Femur (tissue), 1 donor: ENCODE data around the gene EMD.

Experiments
- DNase-seq: peaks from one replicate; pipeline ENCODE4 v3.0.0-alpha.2; 2017

Gene EMD

GRCh38 chrX:154355776-154356140 is 23.3 kb upstream of the EMD start:
- DNase-seq: no peak

GRCh38 chrX:154356596-154356995 is 22.5 kb upstream of the EMD start:
- no peak for DNase-seq

GRCh38 chrX:154357205-154357604 is 21.9 kb upstream of the EMD start:
- DNase-seq: no peak

- no peak for DNase-seq
These were observed 21.1 kb upstream of the EMD start for GRCh38 chrX:154358011-154358410.

- no peak for DNase-seq
These were observed 20.3 kb upstream of the EMD start for GRCh38 chrX:154358829-154359228.

GRCh38 chrX:154359362-154360154 is 19.5 kb upstream of the EMD start:
- DNase-seq: no peak

GRCh38 chrX:154360155-154360713 is 18.9 kb upstream of the EMD start:
- no peak for DNase-seq

GRCh38 chrX:154362085-154362742 is 16.9 kb upstream of the EMD start:
- no peak for DNase-seq

GRCh38 chrX:154363706-154364439 is 15.2 kb upstream of the EMD start:
- DNase-seq: no peak

- no peak for DNase-seq
These were observed 14.0 kb upstream of the EMD start for GRCh38 chrX:154365052-154365600.

GRCh38 chrX:154365997-154366665 is 13.0 kb upstream of the EMD start:
- no peak for DNase-seq

GRCh38 chrX:154366666-154367055 is 12.4 kb upstream of the EMD start:
- DNase-seq: no peak

- DNase-seq: no peak
These were observed 11.4 kb upstream of the EMD start for GRCh38 chrX:154367474-154368308.

GRCh38 chrX:154368630-154369448 is 10.3 kb upstream of the EMD start:
- peak; percentile 84 for DNase-seq

GRCh38 chrX:154369449-154370299 is 9.4 kb upstream of the EMD start:
- peak; percentile 93 for DNase-seq

GRCh38 chrX:154370300-154371016 is 8.6 kb upstream of the EMD start:
- peak; percentile 52 for DNase-seq

GRCh38 chrX:154371017-154371788 is 7.9 kb upstream of the EMD start:
- peak; percentile 95 for DNase-seq

GRCh38 chrX:154371789-154372300 is 7.2 kb upstream of the EMD start:
- DNase-seq: no peak
